Ascending aorta (tissue), 2 donors: ENCODE measurements around the gene ATF6. TPM values are rescaled to one million over a fixed set of nuclear protein-coding genes. Genes with fewer than 3 reads are reported as not detected.

ENCODE experiments used
- DNase-seq, 2 donors: peaks; one replicate each; pipeline ENCODE4 v3.0.0-alpha.2; 2019; ENCODE audit warnings: low spot score in 2 of 2
- H3K27ac ChIP-seq, 2 donors: fragments of 200-600 bp; sonication (generic); one replicate each; pipeline ENCODE4 v1.5.1; 2016 to 2017; ENCODE audit warnings: mild to moderate bottlenecking in 1 of 2
- H3K27me3 ChIP-seq: fragments of 200-600 bp; sonication (generic); one replicate; pipeline ENCODE4 v1.5.1; 2017
- H3K36me3 ChIP-seq, 2 donors: fragments of 200-600 bp; sonication (generic); one replicate each; pipeline ENCODE4 v1.5.1; 2016
- H3K4me1 ChIP-seq, 2 donors: fragments of 200-600 bp; sonication (generic); one replicate each; pipeline ENCODE4 v1.5.1; 2016 to 2017; ENCODE audit warnings: mild to moderate bottlenecking in 1 of 2
- H3K4me3 ChIP-seq, 2 donors: fragments of 200-600 bp; sonication (generic); one replicate each; pipeline ENCODE4 v1.5.1; 2016 to 2017; ENCODE audit warnings: mild to moderate bottlenecking in 1 of 2
- H3K9me3 ChIP-seq, 2 donors: fragments of 200-600 bp; sonication (generic); one replicate each; pipeline ENCODE4 v1.5.1; 2016
- intact Hi-C: fragments of 100-400 bp; cut with DNase I; formaldehyde crosslinking; loops from one replicate; pipeline ENCODE4 v1.15.1; 2023
- total RNA-seq: library from RNA; depleted of rRNA; stranded (reverse); fragments of >200 nt; gene quantifications from one replicate; pipeline ENCODE4 v1.1.0, GENCODE V29; 2016
- TF ChIP-seq, protein P1 (sequence below), 3 experiments: fragments of 200-600 bp in 2 of 3; fragments of 450-650 bp in 1 of 3; sonication (generic) in 2 of 3; IDR thresholded peaks; one replicate each; pipeline ENCODE4 v1.5.1; 2016 to 2019; ENCODE audit warnings: antibody characterized with exemption in 3 of 3, mild to moderate bottlenecking in 1 of 3, moderate library complexity in 1 of 3

The ATF6 gene
- total RNA-seq, 1 donor from 2014 or later = 12.3 TPM

DNA sequence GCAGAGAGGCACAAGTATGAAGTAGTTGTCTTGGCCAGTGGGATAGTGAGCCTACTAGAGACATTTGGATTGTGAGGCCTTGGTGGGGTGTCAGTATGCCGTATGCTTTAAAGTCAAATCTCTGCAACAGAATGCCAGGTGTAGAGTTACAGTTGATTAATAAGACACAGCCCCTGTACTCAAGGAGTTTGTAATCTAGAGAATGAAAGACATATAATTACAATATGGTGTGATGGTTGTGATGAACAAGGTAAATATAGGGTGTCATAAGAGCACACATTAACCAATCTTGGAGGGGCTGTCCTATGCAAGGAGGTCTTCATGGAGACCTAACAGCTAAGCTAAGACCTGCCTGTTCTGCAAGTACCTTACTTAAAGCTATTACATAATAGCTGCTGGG, 113.1 kb downstream of the ATF6 start:
- intact Hi-C loops = no loop called here
- H3K36me3 ChIP-seq = no peaks in the 10 kb centered on the region
- no peaks in the 10 kb centered on the region for H3K9me3 ChIP-seq
- no peaks in the 10 kb centered on the region for H3K4me1 ChIP-seq
- TF ChIP-seq, protein P1, sequence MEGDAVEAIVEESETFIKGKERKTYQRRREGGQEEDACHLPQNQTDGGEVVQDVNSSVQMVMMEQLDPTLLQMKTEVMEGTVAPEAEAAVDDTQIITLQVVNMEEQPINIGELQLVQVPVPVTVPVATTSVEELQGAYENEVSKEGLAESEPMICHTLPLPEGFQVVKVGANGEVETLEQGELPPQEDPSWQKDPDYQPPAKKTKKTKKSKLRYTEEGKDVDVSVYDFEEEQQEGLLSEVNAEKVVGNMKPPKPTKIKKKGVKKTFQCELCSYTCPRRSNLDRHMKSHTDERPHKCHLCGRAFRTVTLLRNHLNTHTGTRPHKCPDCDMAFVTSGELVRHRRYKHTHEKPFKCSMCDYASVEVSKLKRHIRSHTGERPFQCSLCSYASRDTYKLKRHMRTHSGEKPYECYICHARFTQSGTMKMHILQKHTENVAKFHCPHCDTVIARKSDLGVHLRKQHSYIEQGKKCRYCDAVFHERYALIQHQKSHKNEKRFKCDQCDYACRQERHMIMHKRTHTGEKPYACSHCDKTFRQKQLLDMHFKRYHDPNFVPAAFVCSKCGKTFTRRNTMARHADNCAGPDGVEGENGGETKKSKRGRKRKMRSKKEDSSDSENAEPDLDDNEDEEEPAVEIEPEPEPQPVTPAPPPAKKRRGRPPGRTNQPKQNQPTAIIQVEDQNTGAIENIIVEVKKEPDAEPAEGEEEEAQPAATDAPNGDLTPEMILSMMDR (IDR thresholded peaks at IDR 0.05) = no peak
- H3K4me3 ChIP-seq = no peak overlapping the region
- no peaks in the 10 kb centered on the region for H3K27me3 ChIP-seq
- no peak for DNase-seq
- no peak overlapping the region for H3K27ac ChIP-seq

DNA sequence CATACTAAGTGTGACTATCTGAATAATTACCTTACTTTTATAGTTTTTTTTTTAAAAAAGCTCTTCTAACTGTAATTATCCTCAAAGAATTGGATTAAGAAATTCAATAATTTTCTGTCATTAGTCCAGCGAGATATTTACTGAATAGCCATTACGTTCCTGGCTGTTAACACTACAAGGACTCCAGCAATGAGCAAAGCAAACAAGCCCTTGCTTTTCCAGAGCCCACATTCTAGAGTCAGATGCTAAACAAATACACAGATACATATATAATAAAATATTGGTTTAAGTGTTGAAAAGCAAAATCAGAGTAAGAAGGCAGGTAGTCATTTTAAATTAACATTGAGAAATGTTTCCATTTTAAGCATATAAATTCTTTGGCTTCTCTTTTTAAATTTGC, 118.4 kb downstream of the ATF6 start:
- no peak overlapping the region for H3K4me3 ChIP-seq
- no peak overlapping the region for H3K27ac ChIP-seq

DNA sequence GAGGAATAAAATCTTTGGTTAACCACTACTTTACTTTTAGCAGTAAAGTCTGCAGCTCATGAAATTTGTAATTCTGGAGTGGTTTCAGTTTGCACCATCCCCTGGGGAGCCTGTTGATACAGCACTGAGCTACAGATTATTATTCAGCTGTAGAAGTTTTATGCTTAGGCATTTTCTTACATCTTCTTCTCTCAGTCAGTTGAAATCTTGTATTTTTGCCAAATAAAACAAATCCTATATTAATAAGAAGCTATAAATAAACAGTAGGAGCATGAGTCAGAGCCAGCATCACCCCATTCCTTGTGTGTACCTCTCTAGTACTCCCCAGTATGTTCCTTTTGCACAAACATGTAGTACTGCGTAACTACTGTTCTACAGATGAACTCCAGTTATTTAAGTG, 118.9 kb downstream of the ATF6 start:
- no peak overlapping the region for H3K4me3 ChIP-seq
- H3K27ac ChIP-seq = no peak overlapping the region
- H3K36me3 ChIP-seq = peaks cover 0 to 3% of the 10 kb centered on the region in 2 donors
- H3K27me3 ChIP-seq = no peaks in the 10 kb centered on the region
- H3K9me3 ChIP-seq = no peaks in the 10 kb centered on the region
- intact Hi-C loops = no loop called here
- no peak for DNase-seq
- H3K4me1 ChIP-seq = peaks cover 0 to 4% of the 10 kb centered on the region in 2 donors
- TF ChIP-seq, protein P1 (IDR thresholded peaks at IDR 0.05) = no peak

More for the DNA sequence above, 118.4 kb downstream of the ATF6 start:
- H3K36me3 ChIP-seq = peaks cover 0 to 3% of the 10 kb centered on the region in 2 donors
- H3K4me1 ChIP-seq = peaks cover 0 to 4% of the 10 kb centered on the region in 2 donors
- H3K27me3 ChIP-seq = no peaks in the 10 kb centered on the region
- intact Hi-C loops = no loop called here
- DNase-seq = no peak
- TF ChIP-seq, protein P1 (IDR thresholded peaks at IDR 0.05) = no peak
- no peaks in the 10 kb centered on the region for H3K9me3 ChIP-seq

DNA sequence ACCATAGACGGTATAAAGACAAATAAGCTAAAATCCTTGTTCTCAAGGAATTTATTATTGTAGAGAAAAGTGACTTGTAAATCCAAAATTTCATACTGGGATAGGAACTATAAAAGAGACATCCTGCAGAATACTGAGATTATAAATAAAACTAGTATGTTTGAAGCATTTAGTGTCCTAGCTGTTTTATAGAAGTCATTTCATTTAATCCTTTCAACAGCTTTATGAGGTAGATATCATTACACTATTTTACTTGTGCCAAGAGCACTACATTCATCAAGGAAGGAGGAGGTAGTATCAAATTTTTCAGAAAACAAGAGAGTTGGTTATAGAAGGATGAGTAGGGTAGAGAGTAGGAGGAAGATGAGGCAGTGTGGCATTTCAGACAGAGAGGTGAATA, 119.6 kb downstream of the ATF6 start:
- H3K27me3 ChIP-seq = no peaks in the 10 kb centered on the region
- H3K9me3 ChIP-seq = no peaks in the 10 kb centered on the region
- peaks cover 0 to 4% of the 10 kb centered on the region in 2 donors for H3K4me1 ChIP-seq
- TF ChIP-seq, protein P1 (IDR thresholded peaks at IDR 0.05) = no peak
- H3K36me3 ChIP-seq = peaks cover 4% of the 10 kb centered on the region in 2 donors
- no peak overlapping the region for H3K4me3 ChIP-seq
- no peak overlapping the region for H3K27ac ChIP-seq
- intact Hi-C loops = no loop called here
- no peak for DNase-seq

DNA sequence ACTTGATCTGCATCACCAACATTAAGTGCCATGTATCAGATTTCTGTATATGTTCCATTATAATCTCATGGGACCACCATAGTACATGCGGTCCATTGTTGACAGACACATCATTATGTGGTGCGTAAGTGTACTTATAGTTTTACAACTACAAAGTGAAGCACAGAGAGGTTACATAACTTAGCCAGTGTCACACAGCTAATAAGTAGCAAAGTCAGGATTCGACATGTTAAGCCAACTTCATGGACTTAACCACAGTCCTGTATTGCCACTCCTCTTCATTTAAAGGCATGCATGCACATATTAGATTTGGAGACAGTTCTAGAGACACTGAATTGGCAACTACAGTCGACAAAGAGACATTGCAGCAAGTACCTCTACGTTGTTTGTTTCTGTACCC, 120.5 kb downstream of the ATF6 start:
- H3K36me3 ChIP-seq = peaks cover 9 to 13% of the 10 kb centered on the region in 2 donors
- TF ChIP-seq, protein P1 (IDR thresholded peaks at IDR 0.05) = no peak
- no peak for DNase-seq
- H3K27me3 ChIP-seq = no peaks in the 10 kb centered on the region
- no peak overlapping the region for H3K27ac ChIP-seq
- no peak overlapping the region for H3K4me3 ChIP-seq
- H3K4me1 ChIP-seq = peaks cover 0 to 4% of the 10 kb centered on the region in 2 donors
- intact Hi-C loops = no loop called here
- no peaks in the 10 kb centered on the region for H3K9me3 ChIP-seq

DNA sequence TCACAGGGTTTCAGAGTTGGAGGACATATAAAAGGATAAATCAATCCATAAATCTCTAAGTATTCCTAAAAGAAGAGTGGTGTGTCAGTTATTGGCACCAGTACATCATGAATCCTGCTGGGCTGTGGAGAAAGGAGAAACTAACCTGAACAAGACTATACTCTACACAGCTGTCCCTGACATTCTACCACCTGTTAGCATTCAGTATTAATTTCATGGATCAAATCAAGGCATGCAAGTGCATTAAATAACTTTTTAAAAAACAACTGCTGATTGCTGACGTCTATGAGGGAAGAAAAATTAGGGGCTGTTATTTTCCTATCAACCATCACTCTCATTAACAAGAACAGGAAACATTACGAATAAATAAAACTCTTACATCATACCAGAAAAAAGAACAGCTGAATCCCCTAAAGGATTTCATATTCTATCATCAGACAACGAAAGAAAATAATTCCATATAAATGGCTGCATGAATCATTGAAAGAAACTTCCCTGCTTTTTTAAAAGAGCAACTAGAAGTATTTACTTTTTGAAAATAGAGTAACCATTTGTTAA, 121.7 kb downstream of the ATF6 start:
- peaks cover 0 to 4% of the 10 kb centered on the region in 2 donors for H3K4me1 ChIP-seq
- no peaks in the 10 kb centered on the region for H3K27me3 ChIP-seq
- no peak for DNase-seq
- no peaks in the 10 kb centered on the region for H3K9me3 ChIP-seq
- TF ChIP-seq, protein P1 (IDR thresholded peaks at IDR 0.05) = no peak
- peaks cover 9 to 13% of the 10 kb centered on the region in 2 donors for H3K36me3 ChIP-seq
- intact Hi-C loops = no loop called here
- no peak overlapping the region for H3K27ac ChIP-seq
- no peak overlapping the region for H3K4me3 ChIP-seq
